Activated CD8-positive, alpha-beta memory T cell treated with anti-CD3 and anti-CD28 coated beads for 1 hour (primary cell): ENCODE data around the gene CAPN8.

Experiments
- DNase-seq, 2 donors: peaks; one replicate each; pipeline ENCODE4 v3.0.0-alpha.2; 2020; ENCODE audit warnings: low read depth in 1 of 2; ENCODE audit errors: extremely low read depth in 1 of 2

The CAPN8 gene

DNA sequence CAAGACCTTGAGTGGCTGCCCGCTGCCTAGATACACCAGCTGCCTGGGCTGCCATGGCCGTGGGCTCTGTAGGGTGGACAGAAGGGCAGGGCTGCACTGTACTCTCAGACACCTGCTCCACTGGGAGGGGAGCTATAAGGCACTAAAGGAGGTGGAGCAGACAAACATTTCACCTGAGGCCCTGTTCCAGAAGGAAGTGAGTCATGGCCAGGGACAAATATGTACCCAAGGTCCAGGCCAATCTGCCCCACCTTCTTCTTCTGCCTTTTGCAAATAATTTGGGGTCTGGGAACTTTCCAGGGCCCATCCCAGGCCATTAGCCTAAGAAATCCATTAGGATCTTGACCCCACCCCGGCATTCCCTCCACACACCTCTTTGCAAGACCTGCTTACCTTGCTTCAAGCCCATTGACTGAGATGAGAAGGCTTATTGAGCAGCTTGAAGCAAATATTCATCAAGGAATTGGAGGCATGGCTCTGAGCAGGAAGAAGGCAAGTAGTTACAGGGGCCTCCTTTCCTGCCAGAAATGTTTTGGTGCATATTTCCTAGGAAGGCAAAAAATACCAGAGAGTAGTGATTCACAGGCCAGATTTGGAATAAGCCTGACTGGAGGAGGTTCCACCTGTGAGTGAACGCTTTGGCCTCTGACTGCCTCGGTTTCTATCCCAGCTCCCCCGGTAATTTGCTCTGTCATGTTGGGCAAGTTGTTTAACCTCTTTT is at the start of gene CAPN8:
CAPN8 (minus strand) TSS at position 110 of the 721 bp plus-strand sequence; CDS start at position 55, 55 bp downstream.
- DNase-seq = no peak

DNA sequence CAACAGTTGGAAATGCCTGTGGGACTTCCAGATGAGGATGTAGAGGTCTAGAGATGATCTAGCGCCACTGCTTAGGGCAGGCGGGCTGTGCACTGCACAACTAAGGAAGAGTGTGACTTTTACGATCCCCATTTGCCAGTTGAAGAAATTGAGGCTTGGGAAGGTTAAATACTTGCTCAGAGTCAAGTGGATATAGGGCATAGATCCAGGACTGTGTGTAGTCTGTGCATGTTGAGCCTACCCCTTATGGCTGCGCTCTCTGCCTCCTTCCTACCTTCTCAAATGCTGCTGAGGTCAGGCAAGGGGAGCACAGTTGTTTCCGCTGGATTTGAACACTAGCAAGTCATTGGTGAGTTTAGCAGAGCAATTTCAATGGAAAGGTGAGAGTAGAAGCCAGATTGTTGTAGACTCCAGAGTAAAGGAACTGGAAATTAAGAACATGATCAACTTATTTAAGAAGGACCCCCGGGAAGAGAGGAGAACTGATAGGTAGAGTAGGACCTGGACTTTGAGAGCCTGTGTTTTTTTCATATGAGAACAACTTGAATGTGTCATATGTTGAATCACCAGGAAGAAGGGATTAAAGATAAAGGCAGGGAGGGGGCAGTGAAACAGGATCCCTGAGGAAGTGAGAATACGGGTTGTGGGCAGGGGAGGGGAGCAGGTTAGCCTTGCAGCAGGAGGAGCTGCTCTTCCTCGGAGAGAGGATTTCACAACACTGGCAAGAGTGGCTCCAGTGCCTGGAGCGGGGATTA is 49.5 kb upstream of the CAPN8 start:
- DNase-seq = no peak

GRCh38 chr1:223714421-223714724 is 48.9 kb upstream of the CAPN8 start:
- no peak for DNase-seq

GRCh38 chr1:223713546-223714420 is 48.3 kb upstream of the CAPN8 start:
- no peak for DNase-seq

- peak in 1 of 2 donors; percentile 23 for DNase-seq
Measured at GRCh38 chr1:223712850-223713474, 47.5 kb upstream of the CAPN8 start.

DNA sequence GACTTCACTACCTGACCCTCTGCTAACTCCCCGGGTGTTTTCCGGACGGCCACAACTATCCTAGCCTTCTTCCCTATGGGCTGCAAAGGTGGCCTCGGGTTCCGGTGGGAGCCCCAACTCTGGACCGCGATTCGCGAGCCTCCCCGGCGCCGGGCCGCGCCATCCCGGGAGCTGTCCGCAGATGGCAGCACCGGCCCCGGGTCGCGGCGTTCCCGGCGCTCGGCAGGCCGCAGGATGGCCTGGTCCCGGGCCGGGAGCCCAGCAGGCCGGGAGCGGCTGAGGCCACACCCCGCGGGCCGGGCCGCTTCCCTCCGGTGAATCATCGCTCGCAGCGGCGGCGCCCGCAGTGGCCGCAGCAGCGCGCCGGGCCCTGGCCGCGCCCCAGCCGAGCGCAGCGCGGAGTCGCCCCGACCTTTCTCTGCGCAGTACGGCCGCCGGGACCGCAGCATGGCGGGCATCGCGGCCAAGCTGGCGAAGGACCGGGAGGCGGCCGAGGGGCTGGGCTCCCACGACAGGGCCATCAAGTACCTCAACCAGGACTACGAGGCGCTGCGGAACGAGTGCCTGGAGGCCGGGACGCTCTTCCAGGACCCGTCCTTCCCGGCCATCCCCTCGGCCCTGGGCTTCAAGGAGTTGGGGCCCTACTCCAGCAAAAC is 46.8 kb upstream of the CAPN8 start, which contains the start of gene CAPN2:
CAPN2 (plus strand) TSS at position 346 of the 656 bp plus-strand sequence; CDS start at position 448, 102 bp downstream.
- peak; percentile 10 to 38 for DNase-seq

DNA sequence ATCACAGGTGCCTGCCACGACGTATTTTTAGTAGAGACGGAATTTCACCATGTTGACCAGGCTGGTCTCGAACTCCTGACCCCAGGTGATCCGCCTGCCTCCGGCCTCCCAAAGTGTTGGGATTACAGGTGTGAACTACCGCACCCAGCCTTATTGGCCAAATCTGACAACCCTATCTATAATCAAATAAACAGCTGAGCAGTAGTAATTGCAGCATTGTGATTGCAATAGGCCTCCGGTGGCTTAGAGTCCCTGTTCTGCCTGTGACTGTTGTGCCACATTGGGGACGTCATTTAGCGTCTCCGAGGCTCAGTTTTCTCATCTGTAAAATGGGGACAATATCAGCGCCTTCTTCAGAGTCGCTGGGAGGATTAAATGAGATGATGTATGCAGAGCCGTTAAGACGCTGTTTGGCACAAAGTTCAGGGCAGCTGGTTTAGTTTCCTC is 46.3 kb upstream of the CAPN8 start:
- no peak for DNase-seq

GRCh38 chr1:223711173-223711572 is 45.7 kb upstream of the CAPN8 start:
- no peak for DNase-seq

GRCh38 chr1:223710179-223711133 is 45.0 kb upstream of the CAPN8 start:
- DNase-seq = no peak

DNA sequence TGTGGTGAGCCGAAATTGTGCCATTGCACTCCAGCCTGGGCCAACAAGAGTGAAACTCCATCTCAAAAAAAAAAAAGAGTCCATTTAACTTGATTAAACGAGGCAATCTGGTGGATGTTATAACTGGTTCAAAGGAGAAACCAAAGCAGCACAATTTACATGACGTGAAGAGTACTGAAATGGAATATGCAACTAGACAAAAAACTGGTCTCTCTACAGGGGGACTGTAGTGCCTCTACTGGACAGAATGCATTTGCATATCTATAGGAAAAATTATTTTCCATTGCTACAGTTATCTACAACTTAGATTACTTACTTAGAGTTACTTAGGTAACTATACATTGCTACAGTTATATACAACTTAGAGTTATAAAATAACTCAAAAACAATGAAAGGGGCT is 44.1 kb upstream of the CAPN8 start:
- no peak for DNase-seq

DNA sequence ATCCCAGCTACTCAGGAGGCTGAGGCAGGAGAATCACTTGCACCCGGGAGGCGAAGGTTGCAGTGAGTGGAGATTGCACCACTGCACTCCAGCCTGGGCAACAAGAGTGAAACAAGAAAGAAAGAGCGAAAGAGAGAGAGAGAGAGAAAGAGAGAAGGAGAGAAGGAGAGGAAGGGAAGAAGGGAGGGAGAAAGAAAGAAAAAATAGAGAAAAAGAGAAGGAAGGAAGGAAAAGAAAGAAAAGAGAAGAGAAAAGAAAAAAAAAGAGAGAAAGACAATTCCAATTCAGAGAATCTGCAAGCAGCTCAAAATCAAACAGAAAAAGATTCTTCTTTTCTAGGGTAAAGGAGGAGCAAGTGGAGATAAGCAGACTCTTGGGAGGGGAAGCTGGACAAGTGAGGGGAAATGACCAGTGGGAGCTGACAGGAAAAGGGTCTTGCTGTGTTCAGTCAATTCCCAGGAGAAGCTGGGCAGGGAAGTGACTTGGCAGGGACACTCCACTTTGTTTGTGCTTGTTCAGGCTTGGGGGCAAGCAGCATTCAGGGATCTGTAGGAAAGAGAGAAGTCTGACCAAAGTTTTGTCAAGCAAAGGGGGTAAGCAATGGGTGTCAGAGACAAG is 43.3 kb upstream of the CAPN8 start:
- no peak for DNase-seq

GRCh38 chr1:223708001-223708359 is 42.5 kb upstream of the CAPN8 start:
- no peak for DNase-seq

DNA sequence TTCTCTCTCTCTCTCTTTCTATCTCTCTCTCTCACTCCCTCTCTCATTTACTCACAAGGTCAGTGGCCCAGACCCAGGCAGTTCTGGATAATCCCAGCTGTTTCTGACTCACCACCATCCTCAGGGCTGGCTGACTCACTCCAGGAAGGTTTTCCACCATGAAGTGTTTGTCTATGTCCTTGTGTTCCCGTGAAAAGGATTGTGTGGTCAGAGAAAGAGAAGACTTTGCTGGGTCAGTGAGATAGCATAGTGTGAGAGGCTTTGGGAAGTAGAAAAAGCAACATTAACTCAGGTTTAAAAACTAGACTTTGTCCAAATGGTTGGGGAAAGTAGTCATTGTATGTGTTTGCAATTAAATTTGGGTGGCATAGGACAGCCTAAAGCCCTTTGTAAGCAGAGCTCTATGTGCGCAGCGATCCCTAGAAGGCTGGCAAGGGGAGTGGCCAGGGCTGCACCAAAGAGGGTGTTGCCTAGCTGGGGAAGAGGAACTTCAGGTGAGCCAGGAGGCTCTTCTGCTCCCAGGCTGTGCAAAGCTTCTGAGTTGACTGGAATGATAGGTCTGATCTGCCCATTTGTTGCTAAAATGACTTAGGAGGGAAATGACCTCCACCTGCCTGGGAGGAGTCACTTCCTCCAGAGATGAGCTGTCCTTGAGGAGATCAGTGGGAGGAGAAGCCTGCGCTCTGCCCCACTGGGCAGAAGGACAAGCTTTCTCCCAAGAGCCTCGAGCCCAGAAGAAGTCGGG is 41.9 kb upstream of the CAPN8 start:
- DNase-seq = no peak

DNA sequence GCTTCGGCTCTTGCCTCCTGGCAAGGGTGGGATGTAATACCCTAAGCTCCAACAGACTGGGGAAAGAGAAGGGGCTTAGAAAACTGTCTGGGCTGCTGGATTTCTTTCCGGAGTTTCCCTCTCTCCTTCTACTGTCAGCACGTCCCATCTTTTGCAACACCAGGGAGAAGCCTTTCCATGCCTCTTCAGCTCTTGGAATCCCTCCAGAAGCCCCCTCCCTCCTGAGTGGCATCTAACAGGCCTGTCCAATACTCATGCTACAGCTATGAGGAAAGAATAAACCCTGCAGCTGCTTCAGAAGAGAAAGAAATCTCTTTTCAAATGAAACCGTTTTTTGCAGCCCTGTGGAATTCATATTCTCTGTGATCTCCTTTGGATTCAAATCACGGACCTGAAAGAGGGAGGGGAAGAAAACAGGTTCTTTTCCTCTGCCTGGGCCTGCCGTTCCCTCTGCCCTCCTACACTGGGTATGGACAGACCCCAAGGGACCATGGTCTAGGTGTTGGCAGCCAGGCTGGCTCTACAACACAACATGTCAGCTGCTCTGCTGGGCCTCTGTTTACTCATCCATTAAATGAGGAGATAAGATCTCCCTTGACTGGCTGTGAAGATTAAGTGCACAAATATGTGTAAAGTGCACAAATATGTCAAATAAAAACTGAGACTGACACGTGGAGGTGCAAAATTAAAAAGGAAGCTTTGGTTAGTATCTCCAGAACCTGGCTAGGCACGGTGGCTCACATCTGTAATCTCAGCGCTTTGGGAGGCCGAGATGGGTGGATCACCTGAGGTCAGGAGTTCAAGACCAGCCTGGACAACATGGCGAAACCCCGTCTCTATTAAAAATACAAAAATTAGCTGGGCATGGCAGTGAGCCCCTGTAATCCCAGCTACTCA is 40.8 kb upstream of the CAPN8 start:
- no peak for DNase-seq

DNA sequence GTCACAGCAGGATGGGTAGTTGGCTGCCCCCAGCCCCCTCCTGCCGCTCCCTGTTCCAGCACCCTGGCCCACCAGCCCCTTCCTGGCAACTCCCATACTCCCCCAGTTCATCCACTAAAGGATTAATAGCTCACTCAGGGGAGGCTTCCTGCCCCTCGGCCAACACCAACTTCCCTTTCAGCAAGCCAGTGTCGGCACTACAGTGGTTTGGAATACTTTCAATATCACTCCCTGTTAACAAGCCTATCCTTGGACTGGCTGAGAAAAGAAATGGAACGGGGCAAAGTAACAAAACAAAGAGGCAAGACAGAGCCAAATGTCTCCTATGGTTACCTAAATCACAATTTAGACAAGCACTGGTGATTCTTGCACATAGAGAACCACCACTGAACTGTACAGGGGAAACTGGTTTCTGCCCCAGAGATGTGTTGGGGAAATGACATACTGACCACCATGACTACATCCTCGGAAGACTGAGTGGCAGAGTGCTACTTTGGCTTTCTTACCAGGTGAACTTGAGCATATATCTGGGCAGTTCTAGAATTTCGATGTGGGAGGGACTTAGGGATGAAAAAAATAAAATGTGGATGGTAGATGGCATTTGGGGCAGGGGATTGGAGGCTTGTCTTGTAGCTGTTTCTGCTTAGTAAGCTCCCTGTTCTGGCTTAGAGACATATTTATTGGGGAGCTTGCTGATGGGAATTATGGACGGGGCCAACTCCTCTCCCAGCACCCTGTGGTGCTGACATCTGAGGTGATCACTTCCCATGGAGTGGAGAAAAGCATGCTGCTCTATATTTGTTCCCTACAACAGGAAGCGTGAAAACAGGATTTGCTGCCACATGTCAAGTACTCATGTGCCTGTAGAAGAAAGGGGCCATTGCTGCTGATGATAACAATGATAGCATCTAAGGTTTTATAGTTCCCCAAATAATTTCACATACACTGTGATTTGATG is 39.7 kb upstream of the CAPN8 start:
- DNase-seq = no peak

DNA sequence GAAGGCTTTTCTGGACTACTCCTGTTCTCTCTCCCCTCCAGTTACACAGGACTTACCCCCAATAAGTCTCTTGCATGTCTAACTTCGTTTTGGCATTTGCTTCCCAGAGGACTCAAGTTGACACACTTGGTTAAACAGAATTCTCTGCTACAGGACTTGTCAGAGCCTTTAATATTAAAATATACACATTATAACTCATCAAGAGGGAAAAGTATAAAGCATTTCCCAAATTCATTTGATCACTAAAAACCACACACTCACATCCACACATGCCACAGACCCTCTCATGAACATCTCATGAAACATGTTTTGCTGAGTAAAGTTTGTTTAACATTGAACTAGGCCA is 38.1 kb upstream of the CAPN8 start:
- DNase-seq = no peak
